K562 (cell line): ENCODE results near the gene UBE3B.

Experiments used
- BRF1 ChIP-seq: IDR thresholded peaks from 3 replicates; pipeline ENCODE4 v1.6.1; 2011; ENCODE audit warnings: borderline replicate concordance, mild to moderate bottlenecking; ENCODE audit not compliant: insufficient read length; ENCODE audit errors: extremely low read depth
- CBFA2T2 ChIP-seq: fragments of 450-650 bp; conservative IDR thresholded peaks from 2 replicates; pipeline ENCODE4 v1.6.1; 2017; ENCODE audit warnings: mild to moderate bottlenecking
- FOXM1 ChIP-seq, 2 experiments: fragments of 450-650 bp in 1 of 2; sonication (generic) in 1 of 2; formaldehyde crosslinking in 1 of 2; IDR thresholded peaks; 2 replicates each; pipeline versions ENCODE4 v1.6.1 to v1.9.0; 2017 to 2022; ENCODE audit warnings: low read depth in 2 of 2, mild to moderate bottlenecking in 2 of 2, missing genetic modification reagents in 1 of 2, moderate library complexity in 1 of 2
- JUN ChIP-seq, 2 experiments: sonication (generic) in 1 of 2; formaldehyde crosslinking in 1 of 2; IDR thresholded peaks; 2 replicates each; pipeline versions ENCODE4 v1.6.1 to v1.8.0; 2012 to 2022; ENCODE audit warnings: borderline replicate concordance in 2 of 2, mild to moderate bottlenecking in 2 of 2, improper control_type of control experiment in 1 of 2, low read depth in 1 of 2, low read length in 1 of 2, missing genetic modification reagents in 1 of 2
- NCOR1 ChIP-seq: fragments of 450-650 bp; IDR thresholded peaks from 2 replicates; pipeline ENCODE4 v1.6.1; 2016; ENCODE audit warnings: mild to moderate bottlenecking, moderate library complexity
- RAD21 ChIP-seq, 2 experiments: fragments of 250-450 bp in 1 of 2; fragments of 450-650 bp in 1 of 2; sonication (Bioruptor Pico) in 1 of 2; formaldehyde crosslinking in 1 of 2; IDR thresholded peaks in 1 of 2; conservative IDR thresholded peaks in 1 of 2; 2 replicates each; pipeline versions ENCODE4 v1.4.0 to v1.8.0; 2020 to 2022; ENCODE audit warnings: mild to moderate bottlenecking in 2 of 2, moderate library complexity in 1 of 2
- SIN3A ChIP-seq, 2 experiments: fragments of 150-350 bp in 1 of 2; IDR thresholded peaks; 2 replicates each; pipeline ENCODE4 v1.6.1; 2011 to 2016; ENCODE audit warnings: borderline replicate concordance in 2 of 2, low read depth in 2 of 2, low read length in 2 of 2, mild to moderate bottlenecking in 2 of 2, moderate library complexity in 2 of 2; ENCODE audit not compliant: control insufficient read depth in 1 of 2
- TARDBP ChIP-seq: fragments of 450-650 bp; IDR thresholded peaks from 2 replicates; pipeline ENCODE4 v1.6.1; 2016
- ZNF146 ChIP-seq: IDR thresholded peaks from one replicate; pipeline ENCODE4 v1.6.1; 2018; ENCODE audit warnings: missing compliant biosample characterization; ENCODE audit not compliant: unreplicated experiment
- TF ChIP-seq, protein P1 (sequence below): fragments of 250-450 bp; sonication (Bioruptor Pico); IDR thresholded peaks from 2 replicates; pipeline ENCODE4 v1.8.0; 2021; ENCODE audit warnings: moderate library complexity, mild to moderate bottlenecking, inconsistent platforms
- TF ChIP-seq, protein P2 (sequence below): fragments of 150-350 bp; IDR thresholded peaks from 2 replicates; pipeline ENCODE4 v1.6.1; 2014; ENCODE audit warnings: low read depth, mild to moderate bottlenecking, low read length, borderline replicate concordance
- TF ChIP-seq, protein P3 (sequence below), 3 experiments: IDR thresholded peaks in 2 of 3; conservative IDR thresholded peaks in 1 of 3; 2 replicates each; pipeline ENCODE4 v1.5.1; 2011 to 2012; ENCODE audit warnings: low read length in 3 of 3, mild to moderate bottlenecking in 3 of 3, control low read depth in 2 of 3, improper control_type of control experiment in 1 of 3, inconsistent platforms in 1 of 3, low read depth in 1 of 3, mixed read lengths in 1 of 3, moderate library complexity in 1 of 3; ENCODE audit not compliant: insufficient read depth in 2 of 3

DNA sequence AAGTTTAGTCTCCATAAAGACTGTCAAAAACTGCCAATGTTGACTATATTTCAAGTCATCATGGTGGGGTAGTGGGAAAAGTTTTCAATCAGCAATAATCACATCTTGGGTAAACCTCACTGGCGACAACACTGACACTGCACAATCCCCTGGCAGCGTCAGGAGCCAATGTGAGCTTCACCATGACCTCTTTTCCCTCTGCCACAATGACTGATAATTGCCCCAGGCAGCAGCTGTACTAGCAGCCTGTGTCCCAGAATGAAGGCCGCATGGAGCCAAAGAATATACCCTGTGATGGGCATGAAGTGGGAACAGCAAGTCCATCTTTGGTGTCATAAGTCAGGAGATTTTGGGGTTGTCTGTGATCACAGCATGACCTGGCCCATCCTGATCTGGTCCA, 90.5 kb downstream of the UBE3B start:
- TF ChIP-seq CBFA2T2 (no peak), NCOR1 (no peak), RAD21 (CRISPR knock-in tag; conservative IDR thresholded peaks at IDR 0.05 in 1 of 2, IDR thresholded peaks at IDR 0.05 in 1 of 2) (no peak), BRF1 (no peak), JUN (IDR thresholded peaks at IDR 0.05; ENCODE audit: borderline replicate concordance, low read depth, low read length) (no peak), JUN (CRISPR knock-in tag; IDR thresholded peaks at IDR 0.05; ENCODE audit: borderline replicate concordance) (no peak), FOXM1 (IDR thresholded peaks at IDR 0.05; ENCODE audit: low read depth) (no peak), FOXM1 (CRISPR knock-in tag; IDR thresholded peaks at IDR 0.05; ENCODE audit: low read depth) (no peak), SIN3A (IDR thresholded peaks at IDR 0.05; ENCODE audit: borderline replicate concordance in 2 of 2, control insufficient read depth in 1 of 2, low read depth in 2 of 2, low read length in 2 of 2) (no peak), ZNF146 (no peak), TARDBP (no peak)
- TF ChIP-seq, protein P1, sequence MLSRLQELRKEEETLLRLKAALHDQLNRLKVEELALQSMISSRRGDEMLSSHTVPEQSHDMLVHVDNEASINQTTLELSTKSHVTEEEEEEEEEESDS = no peak
- TF ChIP-seq, protein P2, sequence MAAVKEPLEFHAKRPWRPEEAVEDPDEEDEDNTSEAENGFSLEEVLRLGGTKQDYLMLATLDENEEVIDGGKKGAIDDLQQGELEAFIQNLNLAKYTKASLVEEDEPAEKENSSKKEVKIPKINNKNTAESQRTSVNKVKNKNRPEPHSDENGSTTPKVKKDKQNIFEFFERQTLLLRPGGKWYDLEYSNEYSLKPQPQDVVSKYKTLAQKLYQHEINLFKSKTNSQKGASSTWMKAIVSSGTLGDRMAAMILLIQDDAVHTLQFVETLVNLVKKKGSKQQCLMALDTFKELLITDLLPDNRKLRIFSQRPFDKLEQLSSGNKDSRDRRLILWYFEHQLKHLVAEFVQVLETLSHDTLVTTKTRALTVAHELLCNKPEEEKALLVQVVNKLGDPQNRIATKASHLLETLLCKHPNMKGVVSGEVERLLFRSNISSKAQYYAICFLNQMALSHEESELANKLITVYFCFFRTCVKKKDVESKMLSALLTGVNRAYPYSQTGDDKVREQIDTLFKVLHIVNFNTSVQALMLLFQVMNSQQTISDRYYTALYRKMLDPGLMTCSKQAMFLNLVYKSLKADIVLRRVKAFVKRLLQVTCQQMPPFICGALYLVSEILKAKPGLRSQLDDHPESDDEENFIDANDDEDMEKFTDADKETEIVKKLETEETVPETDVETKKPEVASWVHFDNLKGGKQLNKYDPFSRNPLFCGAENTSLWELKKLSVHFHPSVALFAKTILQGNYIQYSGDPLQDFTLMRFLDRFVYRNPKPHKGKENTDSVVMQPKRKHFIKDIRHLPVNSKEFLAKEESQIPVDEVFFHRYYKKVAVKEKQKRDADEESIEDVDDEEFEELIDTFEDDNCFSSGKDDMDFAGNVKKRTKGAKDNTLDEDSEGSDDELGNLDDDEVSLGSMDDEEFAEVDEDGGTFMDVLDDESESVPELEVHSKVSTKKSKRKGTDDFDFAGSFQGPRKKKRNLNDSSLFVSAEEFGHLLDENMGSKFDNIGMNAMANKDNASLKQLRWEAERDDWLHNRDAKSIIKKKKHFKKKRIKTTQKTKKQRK = no peak
- TF ChIP-seq, protein P3, sequence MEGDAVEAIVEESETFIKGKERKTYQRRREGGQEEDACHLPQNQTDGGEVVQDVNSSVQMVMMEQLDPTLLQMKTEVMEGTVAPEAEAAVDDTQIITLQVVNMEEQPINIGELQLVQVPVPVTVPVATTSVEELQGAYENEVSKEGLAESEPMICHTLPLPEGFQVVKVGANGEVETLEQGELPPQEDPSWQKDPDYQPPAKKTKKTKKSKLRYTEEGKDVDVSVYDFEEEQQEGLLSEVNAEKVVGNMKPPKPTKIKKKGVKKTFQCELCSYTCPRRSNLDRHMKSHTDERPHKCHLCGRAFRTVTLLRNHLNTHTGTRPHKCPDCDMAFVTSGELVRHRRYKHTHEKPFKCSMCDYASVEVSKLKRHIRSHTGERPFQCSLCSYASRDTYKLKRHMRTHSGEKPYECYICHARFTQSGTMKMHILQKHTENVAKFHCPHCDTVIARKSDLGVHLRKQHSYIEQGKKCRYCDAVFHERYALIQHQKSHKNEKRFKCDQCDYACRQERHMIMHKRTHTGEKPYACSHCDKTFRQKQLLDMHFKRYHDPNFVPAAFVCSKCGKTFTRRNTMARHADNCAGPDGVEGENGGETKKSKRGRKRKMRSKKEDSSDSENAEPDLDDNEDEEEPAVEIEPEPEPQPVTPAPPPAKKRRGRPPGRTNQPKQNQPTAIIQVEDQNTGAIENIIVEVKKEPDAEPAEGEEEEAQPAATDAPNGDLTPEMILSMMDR (IDR thresholded peaks at IDR 0.05 in 2 of 3, conservative IDR thresholded peaks at IDR 0.05 in 1 of 3; ENCODE audit: insufficient read depth in 2 of 3, low read depth in 1 of 3, low read length in 3 of 3) = no peak
